SK-N-SH (cell line): ENCODE measurements around the gene PHEX. TPM values are rescaled to one million over a fixed set of nuclear protein-coding genes. Genes with fewer than 3 reads are reported as not detected.

Source experiments
- CTCF ChIA-PET: fragments of 300-600, 350-600 bp; formaldehyde crosslinking; extraction: SDS; loops from one replicate; lab custom pipeline; 2021; lab: Yijun Ruan, JAX
- POLR2A ChIA-PET: fragments of 350-600 bp; sonication (Branson Sonifier 250); formaldehyde crosslinking; extraction: SDS; loops from one replicate; lab custom pipeline; 2020; ENCODE audit warnings: antibody characterized with exemption, inconsistent platforms; lab: Yijun Ruan, JAX
- DNase-seq: peaks from one replicate; pipeline ENCODE4 v3.0.0; 2012
- H2AFZ ChIP-seq: fragments of 200-600 bp; sonication (generic); 2 replicates; pipeline ENCODE4 v1.8.1; 2016; ENCODE audit warnings: antibody characterized with exemption, mild to moderate bottlenecking, low read depth
- H3F3A ChIP-seq: fragments of 200-600 bp; sonication (generic); replicated peaks from 2 replicates; pipeline ENCODE3; 2016; ENCODE audit warnings: antibody characterized with exemption, mild to moderate bottlenecking; ENCODE audit not compliant: insufficient read depth
- H3K27ac ChIP-seq, 2 experiments: fragments of 200-500 bp in 1 of 2; fragments of 200-600 bp in 1 of 2; sonication (Bioruptor generic) in 1 of 2; sonication (generic), shearing (Covaris generic) in 1 of 2; 2 replicates each; pipeline versions ENCODE4 v1.5.1 to v1.6.1; 2014 to 2016; ENCODE audit warnings: low read depth in 2 of 2, inconsistent platforms in 1 of 2, low read length in 1 of 2, mild to moderate bottlenecking in 1 of 2, mixed read lengths in 1 of 2
- H3K27me3 ChIP-seq: fragments of 200-600 bp; sonication (generic), shearing (Covaris generic); 2 replicates; pipeline ENCODE4 v1.6.1; 2016; ENCODE audit warnings: mixed run types; ENCODE audit not compliant: insufficient read depth
- H3K36me3 ChIP-seq, 2 experiments: fragments of 200-500 bp in 1 of 2; fragments of 200-600 bp in 1 of 2; sonication (Bioruptor generic) in 1 of 2; sonication (generic) in 1 of 2; replicated peaks in 1 of 2; 2 replicates each; pipeline versions ENCODE3 to v1.5.1; 2014 to 2016; ENCODE audit warnings: low read length in 1 of 2, mild to moderate bottlenecking in 1 of 2; ENCODE audit not compliant: insufficient read depth in 2 of 2, control insufficient read depth in 1 of 2
- H3K4me1 ChIP-seq, 2 experiments: fragments of 200-500 bp in 1 of 2; fragments of 200-600 bp in 1 of 2; sonication (Bioruptor generic) in 1 of 2; sonication (generic), shearing (Covaris generic) in 1 of 2; 2 replicates each; pipeline versions ENCODE4 v1.5.1 to v1.6.1; 2014 to 2016; ENCODE audit warnings: low read depth in 1 of 2, low read length in 1 of 2, mixed run types in 1 of 2; ENCODE audit not compliant: insufficient read depth in 2 of 2, control insufficient read depth in 1 of 2
- H3K4me2 ChIP-seq: fragments of 200-600 bp; sonication (generic), shearing (Covaris generic); 2 replicates; pipeline ENCODE4 v1.6.1; 2017; ENCODE audit warnings: mixed run types
- H3K4me3 ChIP-seq, 2 experiments: fragments of 200-500 bp in 1 of 2; fragments of 200-600 bp in 1 of 2; sonication (Bioruptor generic) in 1 of 2; sonication (generic), shearing (Covaris generic) in 1 of 2; 2 replicates each; pipeline versions ENCODE4 v1.5.1 to v1.8.1; 2014 to 2016; ENCODE audit warnings: low read depth in 2 of 2, inconsistent platforms in 1 of 2, low read length in 1 of 2, mild to moderate bottlenecking in 1 of 2, mixed read lengths in 1 of 2, moderate library complexity in 1 of 2
- H3K79me2 ChIP-seq: fragments of 200-600 bp; sonication (generic); 2 replicates; pipeline ENCODE4 v1.8.1; 2017; ENCODE audit warnings: mild to moderate bottlenecking; ENCODE audit not compliant: insufficient read depth
- H3K9ac ChIP-seq: fragments of 200-600 bp; sonication (generic); 2 replicates; pipeline ENCODE4 v1.6.1; 2017; ENCODE audit warnings: mixed run types
- H3K9me2 ChIP-seq: fragments of 200-600 bp; sonication (generic); 2 replicates; pipeline ENCODE4 v1.6.1; 2017; ENCODE audit warnings: mixed run types
- H3K9me3 ChIP-seq: fragments of 200-600 bp; sonication (generic); 2 replicates; pipeline ENCODE4 v1.6.1; 2017; ENCODE audit warnings: mixed run types, mild to moderate bottlenecking, moderate library complexity
- H4K20me1 ChIP-seq: fragments of 200-600 bp; sonication (generic); 2 replicates; pipeline ENCODE4 v1.6.1; 2017; ENCODE audit warnings: mild to moderate bottlenecking, mixed run types; ENCODE audit not compliant: insufficient read depth
- EP300 ChIP-seq, 2 experiments: IDR thresholded peaks; 2 replicates each; pipeline versions ENCODE4 v1.4.0 to v1.6.1; 2012; ENCODE audit warnings: borderline replicate concordance in 1 of 2, low read depth in 1 of 2, low read length in 1 of 2
- FOSL2 ChIP-seq: IDR thresholded peaks from 2 replicates; pipeline ENCODE4 v1.4.0; 2012; ENCODE audit warnings: low read depth, mild to moderate bottlenecking, moderate library complexity, borderline replicate concordance
- GABPA ChIP-seq: IDR thresholded peaks from 2 replicates; pipeline ENCODE4 v1.4.0; 2012; ENCODE audit warnings: low read depth, mild to moderate bottlenecking
- MXI1 ChIP-seq: IDR thresholded peaks from 2 replicates; pipeline ENCODE4 v1.6.1; 2012; ENCODE audit warnings: mild to moderate bottlenecking, low read depth, low read length, improper control_type of control experiment
- NRF1 ChIP-seq: IDR thresholded peaks from 2 replicates; pipeline ENCODE4 v1.6.1; 2012; ENCODE audit warnings: low read depth, mild to moderate bottlenecking, low read length
- POLR2AphosphoS5 ChIP-seq: IDR thresholded peaks from 2 replicates; pipeline ENCODE4 v1.6.1; 2012; ENCODE audit warnings: low read depth, low read length
- RAD21 ChIP-seq: IDR thresholded peaks from 2 replicates; pipeline ENCODE4 v1.6.1; 2012; ENCODE audit warnings: mild to moderate bottlenecking, low read length
- REST ChIP-seq: IDR thresholded peaks from 2 replicates; pipeline ENCODE4 v1.6.1; 2012; ENCODE audit warnings: mild to moderate bottlenecking, low read depth, low read length, moderate library complexity
- RFX5 ChIP-seq: IDR thresholded peaks from 2 replicates; pipeline ENCODE4 v1.6.1; 2012; ENCODE audit warnings: mild to moderate bottlenecking, improper control_type of control experiment, low read length
- SMC3 ChIP-seq: IDR thresholded peaks from 2 replicates; pipeline ENCODE4 v1.6.1; 2012; ENCODE audit warnings: low read depth, low read length, improper control_type of control experiment
- TCF12 ChIP-seq: IDR thresholded peaks from 2 replicates; pipeline ENCODE4 v1.4.0; 2012
- TEAD4 ChIP-seq: IDR thresholded peaks from 2 replicates; pipeline ENCODE4 v1.4.0; 2012; ENCODE audit warnings: mild to moderate bottlenecking, borderline replicate concordance; ENCODE audit not compliant: insufficient read depth
- ZBTB33 ChIP-seq: IDR thresholded peaks from 2 replicates; pipeline ENCODE4 v1.4.0; 2012; ENCODE audit warnings: low read depth, borderline replicate concordance
- WGBS: methylation state at CpG from one replicate; pipeline ENCODE4 v1.1.6; 2017; ENCODE audit warnings: low lambda C conversion rate; 5-methylcytosine and 5-hydroxymethylcytosine counted together
- polyA plus RNA-seq, 3 experiments: library from polyadenylated mRNA; depleted of rRNA; stranded (reverse); fragments of >200 nt; gene quantifications; 2 replicates each; pipeline ENCODE4 v1.2.3, GENCODE V29; 2012
- TF ChIP-seq, protein P1 (sequence below): IDR thresholded peaks from 2 replicates; pipeline ENCODE4 v1.4.0; 2012; ENCODE audit warnings: low read depth, borderline replicate concordance
- TF ChIP-seq, protein P2 (sequence below): fragments of 150-350 bp; IDR thresholded peaks from 2 replicates; pipeline ENCODE4 v1.6.1; 2017; ENCODE audit warnings: antibody characterized with exemption, low read length, low read depth, borderline replicate concordance

The PHEX gene
- polyA plus RNA-seq, 1 of the 3 experiments (the other 2 are of a cell fraction): 0.35 TPM

DNA sequence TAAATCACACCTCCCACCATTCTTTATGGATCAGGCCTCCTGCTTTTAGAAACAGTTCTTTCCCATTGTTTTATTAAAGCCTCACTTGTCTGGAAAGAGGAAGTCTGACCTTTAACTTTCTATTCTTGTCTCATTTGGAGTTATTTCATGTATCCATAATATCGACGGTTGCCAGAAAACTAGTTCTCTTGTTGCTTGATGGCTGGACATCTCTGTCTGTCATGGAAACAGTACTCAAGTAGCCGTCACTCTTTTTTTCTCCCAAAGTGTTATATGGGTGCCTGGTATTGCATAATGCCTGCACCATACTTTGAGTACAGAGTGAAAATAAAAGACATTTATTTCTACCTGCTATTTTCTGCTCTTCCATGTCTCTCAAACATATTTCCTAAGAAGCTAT, 61.4 kb downstream of the PHEX start:
- no peak for DNase-seq
- no peak overlapping the region for H3K9ac ChIP-seq
- no peaks in the 10 kb centered on the region for H3K79me2 ChIP-seq
- H4K20me1 ChIP-seq: no peaks in the 10 kb centered on the region
- no peak overlapping the region for H3K27ac ChIP-seq
- no peaks in the 10 kb centered on the region for H3K9me2 ChIP-seq
- no peaks in the 10 kb centered on the region for H3K36me3 ChIP-seq
- H3K27me3 ChIP-seq: no peaks in the 10 kb centered on the region
- POLR2A ChIA-PET: no interaction called here
- H3K4me2 ChIP-seq: no peak overlapping the region
- no peaks in the 10 kb centered on the region for H3K4me1 ChIP-seq
- WGBS: 47% methylated on average over 3 of the region's 3 CpGs
- no peaks in the 10 kb centered on the region for H3K9me3 ChIP-seq
- no peak overlapping the region for H3K4me3 ChIP-seq
- TF ChIP-seq POLR2AphosphoS5: no peak
- no peak for TF ChIP-seq RAD21
- TF ChIP-seq, protein P1, sequence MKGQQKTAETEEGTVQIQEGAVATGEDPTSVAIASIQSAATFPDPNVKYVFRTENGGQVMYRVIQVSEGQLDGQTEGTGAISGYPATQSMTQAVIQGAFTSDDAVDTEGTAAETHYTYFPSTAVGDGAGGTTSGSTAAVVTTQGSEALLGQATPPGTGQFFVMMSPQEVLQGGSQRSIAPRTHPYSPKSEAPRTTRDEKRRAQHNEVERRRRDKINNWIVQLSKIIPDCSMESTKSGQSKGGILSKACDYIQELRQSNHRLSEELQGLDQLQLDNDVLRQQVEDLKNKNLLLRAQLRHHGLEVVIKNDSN: no peak
- no peak for TF ChIP-seq RFX5
- TF ChIP-seq, protein P2, sequence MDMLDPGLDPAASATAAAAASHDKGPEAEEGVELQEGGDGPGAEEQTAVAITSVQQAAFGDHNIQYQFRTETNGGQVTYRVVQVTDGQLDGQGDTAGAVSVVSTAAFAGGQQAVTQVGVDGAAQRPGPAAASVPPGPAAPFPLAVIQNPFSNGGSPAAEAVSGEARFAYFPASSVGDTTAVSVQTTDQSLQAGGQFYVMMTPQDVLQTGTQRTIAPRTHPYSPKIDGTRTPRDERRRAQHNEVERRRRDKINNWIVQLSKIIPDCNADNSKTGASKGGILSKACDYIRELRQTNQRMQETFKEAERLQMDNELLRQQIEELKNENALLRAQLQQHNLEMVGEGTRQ: no peak
- TF ChIP-seq REST: no peak
- no peak for TF ChIP-seq TCF12
- TF ChIP-seq FOSL2: no peak
- CTCF ChIA-PET: interaction anchor here (0.7 to 4.1 kb wide), 3 partner anchors 12 to 1612 kb away, joined by 3 to 26 read pairs (median 4); no protein-coding TSS in a partner anchor
- no peak overlapping the region for H2AFZ ChIP-seq
- peaks cover 3% of the 10 kb centered on the region for H3F3A ChIP-seq

DNA sequence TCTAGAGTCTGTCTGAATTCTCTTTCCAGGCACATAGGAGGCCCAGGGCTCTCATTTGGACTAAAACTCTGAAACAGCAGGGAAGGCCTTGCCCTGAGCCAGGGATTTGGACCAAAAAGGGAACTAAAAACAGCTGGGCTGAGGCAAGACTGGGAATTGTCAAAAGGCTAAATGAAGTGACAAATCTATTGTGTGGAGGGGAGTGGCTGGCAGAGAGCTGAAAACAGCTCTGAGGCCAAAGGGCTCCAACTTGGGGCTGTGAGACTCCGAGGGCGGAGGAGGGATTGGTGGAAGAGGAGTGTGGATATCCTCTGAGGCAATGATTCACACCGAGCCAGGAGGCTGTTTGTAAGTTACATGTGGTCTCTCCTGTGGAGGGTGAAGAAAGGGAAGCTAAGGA, 63.2 kb downstream of the PHEX start:
- no peak for DNase-seq
- Histone ChIP-seq H3K36me3 (peaks cover 0 to 7% of the 10 kb centered on the region in 2 experiments), H4K20me1 (no peaks in the 10 kb centered on the region), H3K9me2 (no peaks in the 10 kb centered on the region), H3F3A (peaks cover 3% of the 10 kb centered on the region), H3K9ac (no peak overlapping the region), H3K79me2 (no peaks in the 10 kb centered on the region), H2AFZ (no peak overlapping the region), H3K4me3 (no peak overlapping the region), H3K4me2 (no peak overlapping the region), H3K27ac (no peak overlapping the region), H3K27me3 (no peaks in the 10 kb centered on the region), H3K9me3 (no peaks in the 10 kb centered on the region), H3K4me1 (no peaks in the 10 kb centered on the region)
- TF ChIP-seq TCF12 (no peak), TEAD4 (no peak), EP300 (IDR thresholded peaks at IDR 0.05; ENCODE audit: borderline replicate concordance in 1 of 2, low read depth in 1 of 2, low read length in 1 of 2) (no peak), RFX5 (no peak), FOSL2 (no peak), ZBTB33 (no peak), SMC3 (no peak), MXI1 (no peak), NRF1 (no peak), GABPA (no peak)
- TF ChIP-seq, protein P1: no peak
- 34% methylated on average over 3 of the region's 3 CpGs for WGBS
- ChIA-PET CTCF (interaction anchor here (0.7 to 4.1 kb wide), 3 partner anchors 14 to 110 kb away, joined by 3 to 26 read pairs (median 3); no protein-coding TSS in a partner anchor), POLR2A (no interaction called here)
